ENCODE results near the gene LAMA2. TPM values are rescaled to one million over a fixed set of nuclear protein-coding genes. Genes with fewer than 3 reads are reported as not detected.

Gene LAMA2
- total and polyA plus RNA-seq, 2 donors (not counting 3 experiments of a cell fraction or from before 2014, with no cell fraction given) = 0.51 to 0.75 TPM

DNA sequence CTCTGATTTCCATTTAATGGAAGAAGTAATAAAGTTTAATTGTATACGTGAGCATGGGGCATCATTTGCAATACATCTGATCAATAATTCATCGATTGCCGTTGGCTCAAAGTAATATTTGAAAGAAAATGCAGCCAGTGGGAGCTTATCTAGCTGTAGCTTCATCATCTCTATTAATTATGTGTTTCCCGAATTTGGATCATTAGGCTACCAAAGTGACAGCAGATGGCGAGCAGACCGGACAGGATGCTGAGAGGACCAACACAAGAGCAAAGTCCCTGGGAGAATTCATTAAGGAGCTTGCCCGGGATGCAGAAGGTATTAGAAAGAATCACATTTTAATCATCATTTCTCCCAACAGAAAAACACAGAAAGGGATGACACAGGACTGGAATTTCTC lies 500.0 kb downstream of the LAMA2 start:
- Histone ChIP-seq H3K79me2 (ENCODE audit: control insufficient read depth, insufficient read depth, low read length) (no peaks in the 10 kb centered on the region), H3K9ac (replicated peaks; ENCODE audit: extremely low read depth, insufficient read depth, low read length) (no peak overlapping the region), H3K9me1 (replicated peaks; ENCODE audit: control insufficient read depth, extremely low read depth, insufficient read depth, low read length) (no peaks in the 10 kb centered on the region), H3K4me1 (ENCODE audit: control insufficient read depth, extremely low read depth, insufficient read depth, low read length) (no peaks in the 10 kb centered on the region), H3K36me3 (ENCODE audit: control insufficient read depth in 2 of 2, extremely low read depth in 1 of 2, insufficient read depth in 2 of 2, low read length in 2 of 2) (no peaks in the 10 kb centered on the region), H4K20me1 (replicated peaks; ENCODE audit: control insufficient read depth, extremely low read depth, insufficient read depth, low read length) (no peaks in the 10 kb centered on the region), H3K9me3 (replicated peaks; ENCODE audit: control insufficient read depth, insufficient read depth, low read length) (no peaks in the 10 kb centered on the region), H3K27me3 (ENCODE audit: control insufficient read depth in 2 of 2, insufficient read depth in 2 of 2, low read length in 2 of 2) (peaks cover 0 to 5% of the 10 kb centered on the region in 2 experiments), H3K4me3 (replicated peaks in 1 of 3; ENCODE audit: insufficient read depth in 1 of 3, low read depth in 1 of 3, low read length in 3 of 3) (no peak overlapping the region), H3K4me2 (ENCODE audit: insufficient read depth, low read length) (no peak overlapping the region), H2AFZ (ENCODE audit: low read depth, low read length) (no peak overlapping the region), H3K27ac (ENCODE audit: insufficient read depth, low read depth, low read length) (no peak overlapping the region)
- dilution Hi-C loops (cut with MboI; ENCODE audit: extremely low pct_ligation_motif_present, low sequenced_read_pairs) (no loop called here), intact Hi-C loops (cut with micrococcal nuclease) (no loop called here)
- CTCF ChIA-PET = interaction anchor here (0.8 to 2.2 kb wide), 3 partner anchors 12 to 575 kb away, joined by 3 to 6 read pairs (median 4); no protein-coding TSS in a partner anchor
- no TSS peak for BruUV-seq (replicated peaks)
- FAIRE-seq (no peak), DNase-seq (ENCODE audit: low read depth, low spot score) (no peak)
- POLR2A ChIA-PET = no interaction called here
- TF ChIP-seq POLR2AphosphoS5 (IDR thresholded peaks at IDR 0.05; ENCODE audit: insufficient read depth, low read depth, low read length) (no peak), MYC (IDR thresholded peaks at IDR 0.05; ENCODE audit: low read depth, low read length) (no peak), EZH2 (IDR thresholded peaks at IDR 0.05; ENCODE audit: borderline replicate concordance, low read depth, low read length, severe bottlenecking) (no peak), FOS (IDR thresholded peaks at IDR 0.05; ENCODE audit: borderline replicate concordance, insufficient read depth, low read length) (no peak), JUN (IDR thresholded peaks at IDR 0.05; ENCODE audit: borderline replicate concordance, insufficient read depth, insufficient read length, low read depth) (no peak), POLR2A (IDR thresholded peaks at IDR 0.05; ENCODE audit: low read depth, low read length) (no peak), GATA2 (IDR thresholded peaks at IDR 0.05; ENCODE audit: insufficient read depth, insufficient read length, low read depth, low read length) (no peak)
- TF ChIP-seq, protein P1, sequence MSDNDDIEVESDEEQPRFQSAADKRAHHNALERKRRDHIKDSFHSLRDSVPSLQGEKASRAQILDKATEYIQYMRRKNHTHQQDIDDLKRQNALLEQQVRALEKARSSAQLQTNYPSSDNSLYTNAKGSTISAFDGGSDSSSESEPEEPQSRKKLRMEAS (IDR thresholded peaks at IDR 0.05; ENCODE audit: insufficient read depth, insufficient read length) = no peak
- TF ChIP-seq, protein P2, sequence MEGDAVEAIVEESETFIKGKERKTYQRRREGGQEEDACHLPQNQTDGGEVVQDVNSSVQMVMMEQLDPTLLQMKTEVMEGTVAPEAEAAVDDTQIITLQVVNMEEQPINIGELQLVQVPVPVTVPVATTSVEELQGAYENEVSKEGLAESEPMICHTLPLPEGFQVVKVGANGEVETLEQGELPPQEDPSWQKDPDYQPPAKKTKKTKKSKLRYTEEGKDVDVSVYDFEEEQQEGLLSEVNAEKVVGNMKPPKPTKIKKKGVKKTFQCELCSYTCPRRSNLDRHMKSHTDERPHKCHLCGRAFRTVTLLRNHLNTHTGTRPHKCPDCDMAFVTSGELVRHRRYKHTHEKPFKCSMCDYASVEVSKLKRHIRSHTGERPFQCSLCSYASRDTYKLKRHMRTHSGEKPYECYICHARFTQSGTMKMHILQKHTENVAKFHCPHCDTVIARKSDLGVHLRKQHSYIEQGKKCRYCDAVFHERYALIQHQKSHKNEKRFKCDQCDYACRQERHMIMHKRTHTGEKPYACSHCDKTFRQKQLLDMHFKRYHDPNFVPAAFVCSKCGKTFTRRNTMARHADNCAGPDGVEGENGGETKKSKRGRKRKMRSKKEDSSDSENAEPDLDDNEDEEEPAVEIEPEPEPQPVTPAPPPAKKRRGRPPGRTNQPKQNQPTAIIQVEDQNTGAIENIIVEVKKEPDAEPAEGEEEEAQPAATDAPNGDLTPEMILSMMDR (IDR thresholded peaks at IDR 0.05; ENCODE audit: extremely low read depth in 1 of 2, insufficient read depth in 1 of 2, low read depth in 1 of 2, low read length in 2 of 2) = no peak

Measured in endothelial cell of umbilical vein (primary cell).